NCI-H446 treated with DMSO at 0.1 percent for 48 hours (cell line): ENCODE results near the gene RBM18.

Source experiments
- DNase-seq: peaks from one replicate; lab custom pipeline; 2025; lab: John Stamatoyannopoulos, UW

Gene RBM18

GRCh38 chr9:122204055-122204454 lies 60.6 kb downstream of the RBM18 start:
- no peak for DNase-seq

- DNase-seq, result no peak
These were observed 62.5 kb downstream of the RBM18 start for GRCh38 chr9:122202111-122202510.

- no peak for DNase-seq
These were observed 63.0 kb downstream of the RBM18 start for GRCh38 chr9:122201641-122202040.

- DNase-seq, result no peak
These were observed 63.6 kb downstream of the RBM18 start for GRCh38 chr9:122200960-122201595.

GRCh38 chr9:122197882-122198281 lies 66.8 kb downstream of the RBM18 start:
- no peak for DNase-seq

GRCh38 chr9:122197426-122197825 lies 67.2 kb downstream of the RBM18 start:
- DNase-seq, result no peak

GRCh38 chr9:122195875-122196274 lies 68.8 kb downstream of the RBM18 start:
- DNase-seq, result no peak

GRCh38 chr9:122193651-122194050 lies 71.0 kb downstream of the RBM18 start:
- no peak for DNase-seq

GRCh38 chr9:122192914-122193525 lies 71.6 kb downstream of the RBM18 start:
- DNase-seq, result no peak

GRCh38 chr9:122192261-122192875 lies 72.3 kb downstream of the RBM18 start:
- no peak for DNase-seq

- no peak for DNase-seq
These were observed 73.1 kb downstream of the RBM18 start for GRCh38 chr9:122191584-122191983.

GRCh38 chr9:122190597-122191381 lies 73.9 kb downstream of the RBM18 start:
- no peak for DNase-seq

- DNase-seq, result no peak
These were observed 76.3 kb downstream of the RBM18 start for GRCh38 chr9:122188369-122188768.
